Esophagus (tissue), 2 donors: ENCODE data around the gene PEAK1. TPM values are rescaled to one million over a fixed set of nuclear protein-coding genes. Genes with fewer than 3 reads are reported as not detected.

Source experiments
- H3K27ac ChIP-seq, 2 donors: one replicate each; pipeline ENCODE4 v1.5.1; 2013; ENCODE audit warnings: low read depth in 2 of 2, mild to moderate bottlenecking in 2 of 2, inconsistent platforms in 1 of 2, low read length in 1 of 2, moderate library complexity in 1 of 2
- H3K27me3 ChIP-seq, 2 donors: one replicate each; pipeline ENCODE4 v1.6.1; 2013; ENCODE audit warnings: low read length in 2 of 2, control low read depth in 1 of 2, mild to moderate bottlenecking in 1 of 2; ENCODE audit not compliant: insufficient read depth in 2 of 2, control insufficient read depth in 1 of 2
- H3K36me3 ChIP-seq, 2 donors: one replicate each; pipeline ENCODE4 v1.6.1; 2013; ENCODE audit warnings: low read length in 1 of 2; ENCODE audit not compliant: control insufficient read depth in 2 of 2, insufficient read depth in 2 of 2
- H3K4me1 ChIP-seq, 2 donors: one replicate each; pipeline ENCODE4 v1.6.1; 2013; ENCODE audit warnings: low read length in 1 of 2; ENCODE audit not compliant: control insufficient read depth in 2 of 2, insufficient read depth in 2 of 2
- H3K4me3 ChIP-seq, 2 donors: one replicate each; pipeline ENCODE4 v1.5.1; 2013; ENCODE audit warnings: low read length in 2 of 2, mild to moderate bottlenecking in 2 of 2, low read depth in 1 of 2, moderate library complexity in 1 of 2
- H3K9me3 ChIP-seq, 2 donors: one replicate each; pipeline ENCODE4 v1.6.1; 2013; ENCODE audit warnings: mild to moderate bottlenecking in 2 of 2, low read depth in 1 of 2, low read length in 1 of 2, moderate library complexity in 1 of 2; ENCODE audit not compliant: control insufficient read depth in 2 of 2, insufficient read depth in 1 of 2
- WGBS, 2 donors: extraction: QIAGEN DNeasy Blood & Tissue Kit; methylation state at CpG; one replicate each; pipeline ENCODE4 v1.1.7; 2013; 5-methylcytosine and 5-hydroxymethylcytosine counted together
- polyA plus RNA-seq, 2 donors: library from polyadenylated mRNA; stranded (reverse); fragments of 200-250 nt; gene quantifications; one replicate each; pipeline ENCODE4 v1.2.3, GENCODE V29; 2013
- donor health status: healthy with polysubstance abuse.
- donor health status: Bipolar disorder and iron deficiency.

Gene PEAK1
- polyA plus RNA-seq, 2 donors: 1.9 to 3.6 TPM

DNA sequence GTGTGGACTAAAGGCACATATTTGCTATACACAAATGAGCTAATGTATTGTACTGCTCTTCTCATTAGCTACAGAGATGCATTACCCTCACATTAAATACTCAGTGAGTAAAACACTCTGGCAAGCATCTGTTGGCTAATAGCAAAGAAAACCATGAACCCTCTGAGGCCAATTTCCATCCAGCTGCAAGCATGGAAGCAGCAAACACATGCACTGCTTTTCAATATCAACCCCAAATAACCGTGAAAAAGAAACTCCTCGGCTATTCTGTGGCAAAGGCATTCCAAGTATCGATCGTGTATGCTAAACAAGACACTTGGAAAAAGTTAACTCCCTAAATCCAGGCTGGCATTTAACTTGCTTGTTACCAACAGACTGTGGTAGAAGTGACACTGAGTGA, 67.0 kb downstream of the PEAK1 start:
- 54 to 60% methylated on average over 4 of the region's 4 CpGs for WGBS, 2 donors
- no peaks in the 10 kb centered on the region for H3K4me1 ChIP-seq
- H3K9me3 ChIP-seq: no peaks in the 10 kb centered on the region
- H3K36me3 ChIP-seq: no peaks in the 10 kb centered on the region
- H3K4me3 ChIP-seq: no peak overlapping the region
- no peaks in the 10 kb centered on the region for H3K27me3 ChIP-seq
- H3K27ac ChIP-seq: no peak overlapping the region

DNA sequence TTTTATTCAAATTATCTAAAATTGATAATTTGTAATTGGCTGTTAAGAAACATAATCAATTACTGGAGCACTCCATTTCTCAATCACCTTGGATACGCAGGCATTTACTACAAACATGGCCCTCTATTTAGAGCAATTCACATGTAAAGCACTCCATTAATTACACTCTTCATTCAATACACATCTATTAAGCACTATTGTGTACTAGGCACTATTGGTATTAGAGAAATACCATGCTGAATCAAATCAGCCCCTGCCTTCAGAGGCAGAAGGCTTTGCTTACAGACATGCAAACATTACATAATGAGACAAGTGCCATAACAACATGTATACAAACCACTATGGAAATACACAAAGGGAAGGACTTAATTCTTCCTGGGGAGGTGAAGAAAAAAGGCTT, 69.1 kb downstream of the PEAK1 start:
- 96 to 97% methylated on average over 1 of the region's 1 CpG for WGBS, 2 donors
- Histone ChIP-seq H3K27ac (no peak overlapping the region), H3K36me3 (no peaks in the 10 kb centered on the region), H3K9me3 (no peaks in the 10 kb centered on the region), H3K4me3 (no peak overlapping the region), H3K27me3 (no peaks in the 10 kb centered on the region), H3K4me1 (no peaks in the 10 kb centered on the region)

DNA sequence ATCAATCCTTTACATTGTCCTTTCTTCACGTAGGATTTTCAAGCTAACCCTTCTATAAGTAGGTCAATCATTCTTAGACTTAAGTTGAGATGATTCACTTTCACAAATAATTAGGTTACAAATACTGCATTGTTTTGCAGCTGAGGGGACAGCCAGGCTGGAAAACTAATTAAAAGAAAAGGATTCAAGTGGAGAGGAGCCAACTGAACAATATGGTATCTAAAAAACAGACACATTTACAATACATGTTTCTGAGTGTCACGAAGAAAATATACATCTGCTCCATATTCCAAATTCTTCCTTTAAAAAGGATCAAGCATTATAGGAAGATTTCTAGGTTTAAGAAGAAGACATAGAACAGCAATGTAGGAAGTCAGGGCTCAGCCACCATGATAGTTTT, 70.2 kb downstream of the PEAK1 start:
- H3K27me3 ChIP-seq: no peaks in the 10 kb centered on the region
- WGBS, 2 donors: 76 to 80% methylated on average over 2 of the region's 2 CpGs
- no peak overlapping the region for H3K4me3 ChIP-seq
- no peak overlapping the region for H3K27ac ChIP-seq
- H3K36me3 ChIP-seq: no peaks in the 10 kb centered on the region
- H3K4me1 ChIP-seq: no peaks in the 10 kb centered on the region
- no peaks in the 10 kb centered on the region for H3K9me3 ChIP-seq

DNA sequence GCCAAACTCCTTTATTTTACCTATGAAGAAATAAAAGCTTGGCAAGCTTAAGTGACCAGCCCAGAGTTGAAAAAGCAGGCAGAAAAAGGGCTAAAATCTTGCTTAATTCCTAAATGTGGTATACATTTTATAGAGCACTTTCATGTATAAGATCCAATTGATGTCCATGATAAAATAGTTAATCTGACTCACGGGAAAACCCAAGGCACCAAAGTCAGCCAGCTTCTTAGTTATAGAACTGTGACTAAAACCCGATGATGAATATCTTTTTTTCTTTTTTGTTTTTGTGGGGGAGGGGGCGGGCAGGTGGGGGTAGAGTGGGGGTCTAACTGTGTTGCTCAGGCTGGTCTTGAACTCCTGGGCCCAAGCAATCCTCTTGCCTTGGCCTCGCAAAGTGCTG, 71.4 kb downstream of the PEAK1 start:
- Histone ChIP-seq H3K36me3 (no peaks in the 10 kb centered on the region), H3K4me3 (no peak overlapping the region), H3K4me1 (no peaks in the 10 kb centered on the region), H3K27ac (no peak overlapping the region), H3K27me3 (no peaks in the 10 kb centered on the region), H3K9me3 (no peaks in the 10 kb centered on the region)
- 86 to 94% methylated on average over 4 of the region's 4 CpGs for WGBS, 2 donors

DNA sequence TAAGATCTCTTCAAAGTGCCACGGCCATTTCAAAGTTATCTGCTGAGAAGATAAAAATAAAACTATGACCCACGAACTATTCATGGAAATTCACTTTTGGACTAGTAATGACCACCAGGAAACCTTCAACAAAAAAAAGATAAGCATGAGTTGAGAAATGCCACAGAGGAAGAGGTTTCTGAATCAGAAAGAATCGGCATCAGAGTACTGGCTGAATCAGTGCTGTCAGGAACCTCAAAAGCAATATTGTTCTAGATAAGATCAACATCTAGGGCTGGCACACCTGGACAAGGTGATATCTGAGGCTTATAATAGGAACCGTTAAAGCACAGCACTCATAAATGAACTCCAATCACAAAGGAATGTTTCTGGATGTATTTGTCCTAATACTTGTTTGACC, 72.7 kb downstream of the PEAK1 start:
- Histone ChIP-seq H3K27me3 (no peaks in the 10 kb centered on the region), H3K4me1 (no peaks in the 10 kb centered on the region), H3K27ac (no peak overlapping the region), H3K4me3 (no peak overlapping the region), H3K36me3 (no peaks in the 10 kb centered on the region), H3K9me3 (no peaks in the 10 kb centered on the region)
- 47 to 64% methylated on average over 4 of the region's 4 CpGs for WGBS, 2 donors

DNA sequence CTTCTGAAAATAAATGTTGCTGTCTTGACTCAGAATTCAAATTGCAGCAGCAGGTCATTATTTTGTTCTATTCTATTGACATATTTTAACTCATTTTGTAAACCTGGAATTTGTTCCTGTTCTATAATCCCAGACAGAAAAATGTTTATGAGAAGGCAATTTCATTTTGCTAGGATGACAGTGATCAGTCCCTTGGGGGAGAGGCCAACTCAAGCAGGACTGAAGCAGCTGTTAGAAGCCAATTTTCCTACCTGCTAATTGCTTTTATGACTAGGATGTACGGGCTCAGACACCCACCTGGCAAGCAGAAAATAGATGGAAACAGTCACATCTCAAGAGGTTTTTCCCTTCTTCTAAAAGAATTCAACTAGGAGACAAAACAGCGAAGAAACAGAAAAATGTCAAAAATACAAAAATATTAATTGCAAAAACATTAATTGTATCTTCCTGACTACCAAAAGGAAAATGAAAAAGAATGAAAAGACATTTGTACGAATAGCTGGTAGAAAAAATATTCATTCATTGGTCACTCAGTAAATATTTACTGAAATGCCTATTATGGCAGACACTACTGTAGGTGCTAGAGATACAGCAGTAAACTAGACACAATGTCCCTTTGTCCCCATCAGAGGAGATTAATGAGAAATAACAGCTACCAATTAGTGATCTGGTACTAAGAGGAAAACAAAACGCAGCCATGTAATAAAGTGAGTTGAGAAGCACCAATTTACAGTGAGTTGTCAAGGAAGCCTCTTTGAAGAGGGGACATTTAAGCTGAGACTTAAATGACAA, 73.5 kb downstream of the PEAK1 start:
- Histone ChIP-seq H3K9me3 (no peaks in the 10 kb centered on the region), H3K27me3 (no peaks in the 10 kb centered on the region), H3K27ac (no peak overlapping the region), H3K36me3 (no peaks in the 10 kb centered on the region), H3K4me1 (no peaks in the 10 kb centered on the region), H3K4me3 (no peak overlapping the region)
- 87% methylated on average over 4 of the region's 4 CpGs for WGBS, 2 donors

DNA sequence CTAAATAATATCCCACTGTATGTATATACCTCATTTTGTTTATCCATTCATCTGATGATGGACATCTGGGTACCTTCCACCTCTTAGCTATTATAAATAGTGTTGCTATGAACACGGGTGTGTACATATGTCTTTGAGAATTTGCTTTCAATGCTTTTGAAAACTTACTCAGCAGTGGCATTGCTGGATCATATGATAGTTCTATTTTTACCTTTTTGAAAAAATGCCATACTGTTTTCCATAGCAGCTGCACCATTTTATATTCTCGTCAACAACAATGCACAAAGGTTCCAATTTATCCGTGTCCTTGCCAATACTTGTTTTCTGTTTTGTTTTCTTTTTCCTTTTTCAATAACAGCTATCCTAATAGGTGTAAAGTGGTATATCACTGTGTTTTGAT, 77.1 kb downstream of the PEAK1 start:
- Histone ChIP-seq H3K27ac (no peak overlapping the region), H3K36me3 (no peaks in the 10 kb centered on the region), H3K9me3 (no peaks in the 10 kb centered on the region), H3K4me1 (no peaks in the 10 kb centered on the region), H3K27me3 (no peaks in the 10 kb centered on the region), H3K4me3 (no peak overlapping the region)
- 74 to 87% methylated on average over 3 of the region's 3 CpGs for WGBS, 2 donors

DNA sequence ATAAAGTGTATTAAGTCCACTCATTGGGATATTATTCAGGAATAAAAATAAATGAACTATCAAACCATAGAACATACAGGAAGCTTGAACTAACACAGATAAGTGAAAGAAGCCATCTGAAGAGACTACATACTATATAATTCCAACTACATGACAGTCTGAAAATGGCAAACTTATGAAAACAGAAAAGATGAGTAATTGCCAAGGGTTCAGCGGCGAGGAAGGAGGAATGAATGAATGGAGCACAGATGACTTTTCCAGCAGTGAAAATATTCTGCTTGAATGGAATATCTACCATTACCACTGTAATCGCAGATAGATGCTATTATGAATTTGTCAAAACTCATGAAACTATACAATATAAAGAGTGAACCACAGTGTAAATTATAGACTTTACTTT, 79.7 kb downstream of the PEAK1 start:
- WGBS, 2 donors: 96 to 98% methylated on average over 3 of the region's 3 CpGs

DNA sequence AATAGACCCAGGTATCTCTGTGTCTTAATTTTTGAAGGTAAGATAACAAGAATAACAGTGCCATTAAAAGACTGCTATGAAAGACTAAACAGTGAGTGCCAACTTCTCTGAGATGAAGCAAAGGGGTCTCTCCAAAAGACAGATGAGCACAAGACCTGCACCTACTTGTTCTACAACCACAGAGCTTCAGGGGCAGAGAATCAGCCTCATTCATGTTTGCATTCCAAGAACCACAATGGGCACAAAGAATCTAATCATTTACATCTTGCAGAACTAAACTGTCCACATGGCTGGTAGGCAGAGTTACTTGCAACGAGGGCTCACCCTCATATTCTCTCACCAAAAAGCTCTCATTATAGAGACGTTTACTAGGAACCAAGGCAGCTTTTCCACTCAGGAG, 83.9 kb downstream of the PEAK1 start:
- no peaks in the 10 kb centered on the region for H3K36me3 ChIP-seq
- no peak overlapping the region for H3K27ac ChIP-seq
- H3K4me1 ChIP-seq: no peaks in the 10 kb centered on the region
- H3K27me3 ChIP-seq: no peaks in the 10 kb centered on the region
- WGBS, 2 donors: 86 to 87% methylated on average over 2 of the region's 2 CpGs
- no peaks in the 10 kb centered on the region for H3K9me3 ChIP-seq
- no peak overlapping the region for H3K4me3 ChIP-seq

More for the DNA sequence above, 79.7 kb downstream of the PEAK1 start:
- Histone ChIP-seq H3K4me3 (no peak overlapping the region), H3K4me1 (no peaks in the 10 kb centered on the region), H3K9me3 (no peaks in the 10 kb centered on the region), H3K36me3 (no peaks in the 10 kb centered on the region), H3K27ac (no peak overlapping the region), H3K27me3 (no peaks in the 10 kb centered on the region)

DNA sequence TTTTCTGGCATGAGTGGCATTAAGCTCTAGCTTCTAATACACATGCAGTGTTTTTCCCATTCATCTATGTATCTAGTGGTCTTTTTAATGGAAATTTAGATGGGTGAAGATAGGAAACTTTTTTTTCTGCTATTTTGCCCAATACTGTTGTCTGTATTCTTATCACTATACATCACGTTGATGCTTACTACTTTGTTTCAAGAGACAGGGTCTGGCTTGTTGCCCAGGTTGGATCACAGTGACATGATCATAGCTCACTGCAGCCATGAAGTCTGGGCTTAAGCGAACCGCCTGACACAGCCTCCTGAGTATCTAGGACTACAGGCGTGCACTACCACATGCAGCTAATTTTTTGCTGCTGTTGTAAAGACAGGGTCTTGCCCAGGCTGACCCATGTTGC, 84.6 kb downstream of the PEAK1 start:
- no peaks in the 10 kb centered on the region for H3K4me1 ChIP-seq
- 64 to 65% methylated on average over 4 of the region's 4 CpGs for WGBS, 2 donors
- no peaks in the 10 kb centered on the region for H3K36me3 ChIP-seq
- no peak overlapping the region for H3K27ac ChIP-seq
- H3K4me3 ChIP-seq: no peak overlapping the region
- H3K27me3 ChIP-seq: no peaks in the 10 kb centered on the region
- no peaks in the 10 kb centered on the region for H3K9me3 ChIP-seq
